Measurements from ENCODE around the gene NRG2. TPM values are rescaled to one million over a fixed set of nuclear protein-coding genes. Genes with fewer than 3 reads are reported as not detected.

The NRG2 gene
- total and polyA plus RNA-seq, 2 of the 8 experiments (the other 6 are each of a cell fraction or from before 2014, with no cell fraction given) = 0.27 to 0.54 TPM

- FAIRE-seq = no peak
- no peak for DNase-seq (ENCODE audit: low read depth in 1 of 2, low spot score in 2 of 2)
- H3K27ac ChIP-seq (ENCODE audit: low read depth, low read length) = no peak overlapping the region
- H4K20me1 ChIP-seq (replicated peaks in 1 of 2; ENCODE audit: control insufficient read depth in 1 of 2, insufficient read depth in 2 of 2, low read length in 2 of 2) = no peaks in the 10 kb centered on the region
- no peak overlapping the region for H4K5ac ChIP-seq (ENCODE audit: insufficient read length, low read depth, low read length)
- no peaks in the 10 kb centered on the region for H3K36me3 ChIP-seq (ENCODE audit: control insufficient read depth in 2 of 4, insufficient read depth in 4 of 4, low read length in 3 of 4)
- H2BK15ac ChIP-seq (ENCODE audit: low read length) = no peak overlapping the region
- H3K4ac ChIP-seq (replicated peaks; ENCODE audit: insufficient read length, low read depth, low read length) = no peak overlapping the region
- H3K79me1 ChIP-seq (ENCODE audit: low read depth, low read length) = peaks cover 2% of the 10 kb centered on the region; the same call in 1 of the 2 replicates
- H2AK5ac ChIP-seq (ENCODE audit: low read depth, low read length) = no peak overlapping the region
- no peak for TF ChIP-seq CREB1 (IDR thresholded peaks at IDR 0.05)
- H3K9me3 ChIP-seq (ENCODE audit: insufficient read depth in 2 of 2, low read depth in 1 of 2, low read length in 1 of 2) = no peaks in the 10 kb centered on the region
- 81% methylated on average over 3 of the region's 3 CpGs; no CpG with 5 or more reads in 1 of the 2 experiments for whole genome bisulfite sequencing, 2 experiments (ENCODE audit: extremely low coverage in 1 of 2, insufficient coverage in 1 of 2, insufficient read length in 1 of 2, insufficient replicate concordance in 2 of 2, low coverage in 1 of 2, low lambda C conversion rate in 2 of 2, missing lambda C conversion rate in 1 of 2)
- peaks cover 0 to 9% (median 0%) of the 10 kb centered on the region in 4 experiments; a peak in 3 of 7 replicates for H3K4me1 ChIP-seq (replicated peaks in 1 of 4; ENCODE audit: control insufficient read depth in 3 of 4, insufficient read depth in 4 of 4, low read length in 3 of 4)
- no peak overlapping the region for H3K14ac ChIP-seq (ENCODE audit: insufficient read length)
- H2BK20ac ChIP-seq (ENCODE audit: low read length) = no peak overlapping the region
- no peak overlapping the region for H3K4me3 ChIP-seq (ENCODE audit: extremely low read depth in 1 of 4, insufficient read depth in 2 of 4, low read depth in 3 of 4, low read length in 4 of 4)
- H4K8ac ChIP-seq (ENCODE audit: extremely low read depth, insufficient read depth, low read length) = no peak overlapping the region
- no peaks in the 10 kb centered on the region for H3K79me2 ChIP-seq (ENCODE audit: control insufficient read depth in 1 of 2, insufficient read depth in 2 of 2, low read length in 2 of 2)
- H3K56ac ChIP-seq (replicated peaks; ENCODE audit: insufficient read length, low read depth, low read length) = no peak overlapping the region
- no peak overlapping the region for H3K9ac ChIP-seq (replicated peaks in 1 of 4; ENCODE audit: extremely low read depth in 1 of 4, low read depth in 3 of 4, low read length in 3 of 4)
- no peak overlapping the region for H2BK5ac ChIP-seq (ENCODE audit: low read depth, low read length)
- no peak overlapping the region for H3K23ac ChIP-seq (ENCODE audit: insufficient read length)
- H3K23me2 ChIP-seq (ENCODE audit: low read depth, low read length) = no peaks in the 10 kb centered on the region
- no peak overlapping the region for H3K4me2 ChIP-seq (ENCODE audit: insufficient read depth in 1 of 2, low read depth in 2 of 2, low read length in 2 of 2)
- H2AFZ ChIP-seq (ENCODE audit: low read length) = no peak overlapping the region
- ChIA-PET CTCF (ENCODE audit: partially characterized antibody) (interaction anchor here (0.7 to 3.6 kb wide), 11 partner anchors 10 to 162 kb away, joined by 3 to 43 read pairs (median 5); no protein-coding TSS in a partner anchor), POLR2A (ENCODE audit: partially characterized antibody) (no interaction called here)
- H2BK12ac ChIP-seq (ENCODE audit: low read depth, low read length) = no peak overlapping the region
- H4K91ac ChIP-seq (replicated peaks; ENCODE audit: insufficient read length, low read length) = no peak overlapping the region
- H3K27me3 ChIP-seq (replicated peaks in 1 of 4; ENCODE audit: control insufficient read depth in 3 of 4, extremely low read depth in 1 of 4, insufficient read depth in 3 of 4, low read length in 3 of 4) = peaks cover 0 to 2% (median 0%) of the 10 kb centered on the region in 4 experiments; a peak in 2 of 7 replicates
- H3K18ac ChIP-seq (ENCODE audit: extremely low read depth, low read length) = no peak overlapping the region
- no peak overlapping the region for H2BK120ac ChIP-seq (replicated peaks; ENCODE audit: low read depth, low read length)
Observed at GRCh38 chr5:139882316-139882715, 160.8 kb downstream of the NRG2 start.

Measured in H1 (cell line).